GM19193 (cell line): ENCODE data around the gene CREB1.

ENCODE experiments used
- POLR2A ChIP-seq: IDR thresholded peaks from 4 replicates; pipeline ENCODE4 v1.6.1; 2011; ENCODE audit not compliant: insufficient read depth, insufficient read length; ENCODE audit errors: extremely low read depth

Gene CREB1

GRCh38 chr2:207528980-207529329, 807 bp upstream of the CREB1 start:
- TF ChIP-seq POLR2A, result no peak

GRCh38 chr2:207530160-207531031, 634 bp downstream of the CREB1 start:
- no peak for TF ChIP-seq POLR2A

- no peak for TF ChIP-seq POLR2A
These were observed 1.5 kb downstream of the CREB1 start for GRCh38 chr2:207531032-207531952.

GRCh38 chr2:207532676-207533075, 2.9 kb downstream of the CREB1 start:
- no peak for TF ChIP-seq POLR2A

GRCh38 chr2:207533461-207534008, 3.8 kb downstream of the CREB1 start:
- TF ChIP-seq POLR2A, result no peak

GRCh38 chr2:207534417-207534816, 4.7 kb downstream of the CREB1 start:
- no peak for TF ChIP-seq POLR2A

GRCh38 chr2:207539470-207539869, 9.7 kb downstream of the CREB1 start:
- TF ChIP-seq POLR2A, result no peak

GRCh38 chr2:207540431-207540830, 10.7 kb downstream of the CREB1 start:
- no peak for TF ChIP-seq POLR2A

- no peak for TF ChIP-seq POLR2A
These were observed 12.2 kb downstream of the CREB1 start for GRCh38 chr2:207541933-207542332.

- TF ChIP-seq POLR2A, result no peak
These were observed 13.5 kb downstream of the CREB1 start for GRCh38 chr2:207543272-207543671.

GRCh38 chr2:207546822-207547221, 17.1 kb downstream of the CREB1 start:
- TF ChIP-seq POLR2A, result no peak

GRCh38 chr2:207549145-207549544, 19.4 kb downstream of the CREB1 start:
- TF ChIP-seq POLR2A, result no peak

- no peak for TF ChIP-seq POLR2A
These were observed 28.3 kb downstream of the CREB1 start for GRCh38 chr2:207558079-207558491.

GRCh38 chr2:207561386-207562080, 31.8 kb downstream of the CREB1 start:
- no peak for TF ChIP-seq POLR2A

- no peak for TF ChIP-seq POLR2A
These were observed 36.2 kb downstream of the CREB1 start for GRCh38 chr2:207565736-207566500.

GRCh38 chr2:207567671-207568070, 37.9 kb downstream of the CREB1 start:
- TF ChIP-seq POLR2A, result no peak
